ENCODE data around the gene EPX.

Gene EPX

GRCh38 chr17:58252141-58252540, 59.6 kb downstream of the EPX start:
- no peak for DNase-seq (ENCODE audit: low read depth in 2 of 2)

GRCh38 chr17:58253082-58253481, 60.6 kb downstream of the EPX start:
- no peak for DNase-seq (ENCODE audit: low read depth in 2 of 2)
